Astrocyte (in vitro differentiated cells and primary cell): ENCODE measurements around the gene TMPRSS6. TPM values are rescaled to one million over a fixed set of nuclear protein-coding genes. Genes with fewer than 3 reads are reported as not detected.

ENCODE experiments used
- DNase-seq: peaks from one replicate; pipeline ENCODE4 v3.0.0-alpha.2; 2010; ENCODE audit warnings: low read depth
- FAIRE-seq: peaks from 2 replicates; lab custom pipeline; 2011; peaks lifted over from hg19 to GRCh38; lab: Jason Lieb, UNC
- H2AFZ ChIP-seq: 2 replicates; pipeline ENCODE4 v1.6.0; 2012; ENCODE audit warnings: low read depth, low read length, inconsistent platforms
- H3K27ac ChIP-seq: 2 replicates; pipeline ENCODE4 v1.5.1; 2011; ENCODE audit warnings: low read depth, low read length, inconsistent platforms
- H3K27me3 ChIP-seq: 2 replicates; pipeline ENCODE4 v1.6.0; 2011; ENCODE audit warnings: low read length, inconsistent platforms; ENCODE audit not compliant: insufficient read depth
- H3K36me3 ChIP-seq: 2 replicates; pipeline ENCODE4 v1.5.1; 2011; ENCODE audit warnings: low read length, inconsistent platforms; ENCODE audit not compliant: insufficient read depth
- H3K4me1 ChIP-seq: 2 replicates; pipeline ENCODE4 v1.5.1; 2011; ENCODE audit warnings: low read length, inconsistent platforms; ENCODE audit not compliant: insufficient read depth
- H3K4me2 ChIP-seq: 2 replicates; pipeline ENCODE4 v1.6.0; 2012; ENCODE audit warnings: low read length, inconsistent platforms
- H3K4me3 ChIP-seq: 2 replicates; pipeline ENCODE4 v1.5.1; 2011; ENCODE audit warnings: low read depth, mild to moderate bottlenecking, low read length, inconsistent platforms; ENCODE audit not compliant: insufficient read depth
- H3K79me2 ChIP-seq: 2 replicates; pipeline ENCODE4 v1.6.0; 2012; ENCODE audit warnings: mild to moderate bottlenecking, low read length, inconsistent platforms; ENCODE audit not compliant: insufficient read depth
- H3K9ac ChIP-seq: 2 replicates; pipeline ENCODE4 v1.6.0; 2012; ENCODE audit warnings: mild to moderate bottlenecking, low read length, inconsistent platforms
- H3K9me3 ChIP-seq: 2 replicates; pipeline ENCODE4 v1.5.1; 2012; ENCODE audit warnings: low read depth, mild to moderate bottlenecking, low read length, inconsistent platforms; ENCODE audit not compliant: insufficient read depth
- H4K20me1 ChIP-seq: 2 replicates; pipeline ENCODE4 v1.6.0; 2012; ENCODE audit warnings: low read length, inconsistent platforms; ENCODE audit not compliant: insufficient read depth
- H3K27ac Mint-ChIP-seq: one replicate; pipeline ENCODE4 v1.8.0; 2021; ENCODE audit warnings: mild to moderate bottlenecking, mixed read lengths; ENCODE audit not compliant: unreplicated experiment
- H3K27me3 Mint-ChIP-seq: one replicate; pipeline ENCODE4 v1.8.0; 2021; ENCODE audit warnings: low read depth, mixed read lengths; ENCODE audit not compliant: unreplicated experiment
- H3K36me3 Mint-ChIP-seq: one replicate; pipeline ENCODE4 v1.8.0; 2021; ENCODE audit warnings: low read depth, mixed read lengths; ENCODE audit not compliant: unreplicated experiment
- H3K4me1 Mint-ChIP-seq: one replicate; pipeline ENCODE4 v1.8.0; 2021; ENCODE audit warnings: low read depth, mixed read lengths; ENCODE audit not compliant: unreplicated experiment
- H3K4me3 Mint-ChIP-seq: one replicate; pipeline ENCODE4 v1.8.0; 2021; ENCODE audit warnings: mild to moderate bottlenecking, moderate library complexity, mixed read lengths; ENCODE audit not compliant: unreplicated experiment
- H3K9me3 Mint-ChIP-seq: one replicate; pipeline ENCODE4 v1.8.0; 2021; ENCODE audit warnings: mild to moderate bottlenecking, mixed read lengths; ENCODE audit not compliant: unreplicated experiment
- EZH2 ChIP-seq: IDR thresholded peaks from 2 replicates; pipeline ENCODE4 v1.6.1; 2012; ENCODE audit warnings: mild to moderate bottlenecking, low read length, inconsistent platforms; ENCODE audit not compliant: insufficient read depth
- total RNA-seq: library from RNA; stranded (reverse); gene quantifications from 2 replicates; pipeline ENCODE4 v1.2.1, GENCODE V29; 2021
- TF ChIP-seq, protein P1 (sequence below): IDR thresholded peaks from 2 replicates; pipeline ENCODE4 v1.5.1; 2011; ENCODE audit warnings: low read depth, mild to moderate bottlenecking, inconsistent platforms, low read length, moderate library complexity; ENCODE audit not compliant: insufficient read depth

The TMPRSS6 gene
- total RNA-seq, 1 donor from 2014 or later = not detected

DNA sequence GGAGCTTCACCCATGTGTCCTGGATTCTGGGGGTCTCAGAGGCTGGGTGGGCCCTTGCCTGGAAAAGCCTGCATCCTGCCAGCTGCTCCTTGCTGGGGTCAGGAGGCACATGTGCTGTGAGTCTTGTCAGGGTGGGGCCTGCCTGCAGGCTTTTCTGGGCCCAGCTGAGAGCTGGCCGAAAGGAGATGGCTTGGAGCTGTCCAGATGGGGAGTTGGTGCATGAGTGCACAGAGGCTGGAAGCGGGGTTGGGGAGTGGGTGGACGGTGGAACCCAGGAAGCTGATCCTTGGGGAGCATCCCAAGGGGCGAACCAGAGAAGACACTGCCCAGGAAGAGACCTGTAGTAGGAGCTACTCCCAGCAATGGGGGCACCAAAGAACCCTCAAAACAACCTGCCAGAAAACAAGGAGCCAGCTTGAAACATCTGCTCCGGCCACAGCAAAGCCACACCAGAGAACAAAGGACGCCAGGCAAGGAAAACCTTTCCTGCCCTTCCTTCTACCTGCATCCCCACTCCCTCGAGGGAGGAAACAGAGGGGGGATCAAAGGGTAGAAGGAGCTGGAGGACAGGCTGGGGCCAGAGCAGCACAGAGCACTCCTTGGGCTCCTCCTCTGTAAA is 66.2 kb downstream of the TMPRSS6 start:
- Histone ChIP-seq H3K4me1 (no peaks in the 10 kb centered on the region), H2AFZ (no peak overlapping the region), H3K4me3 (no peak overlapping the region), H3K4me2 (no peak overlapping the region), H3K36me3 (no peaks in the 10 kb centered on the region), H3K27me3 (no peaks in the 10 kb centered on the region), H4K20me1 (no peaks in the 10 kb centered on the region), H3K9me3 (no peaks in the 10 kb centered on the region), H3K9ac (no peak overlapping the region), H3K79me2 (no peaks in the 10 kb centered on the region), H3K27ac (no peak overlapping the region)
- Mint-ChIP-seq H3K4me3 (no peak overlapping the region), H3K4me1 (peaks cover 4% of the 10 kb centered on the region), H3K36me3 (no peaks in the 10 kb centered on the region), H3K9me3 (no peaks in the 10 kb centered on the region), H3K27ac (no peak overlapping the region), H3K27me3 (peaks cover 5% of the 10 kb centered on the region)
- FAIRE-seq = no peak
- TF ChIP-seq, protein P1, sequence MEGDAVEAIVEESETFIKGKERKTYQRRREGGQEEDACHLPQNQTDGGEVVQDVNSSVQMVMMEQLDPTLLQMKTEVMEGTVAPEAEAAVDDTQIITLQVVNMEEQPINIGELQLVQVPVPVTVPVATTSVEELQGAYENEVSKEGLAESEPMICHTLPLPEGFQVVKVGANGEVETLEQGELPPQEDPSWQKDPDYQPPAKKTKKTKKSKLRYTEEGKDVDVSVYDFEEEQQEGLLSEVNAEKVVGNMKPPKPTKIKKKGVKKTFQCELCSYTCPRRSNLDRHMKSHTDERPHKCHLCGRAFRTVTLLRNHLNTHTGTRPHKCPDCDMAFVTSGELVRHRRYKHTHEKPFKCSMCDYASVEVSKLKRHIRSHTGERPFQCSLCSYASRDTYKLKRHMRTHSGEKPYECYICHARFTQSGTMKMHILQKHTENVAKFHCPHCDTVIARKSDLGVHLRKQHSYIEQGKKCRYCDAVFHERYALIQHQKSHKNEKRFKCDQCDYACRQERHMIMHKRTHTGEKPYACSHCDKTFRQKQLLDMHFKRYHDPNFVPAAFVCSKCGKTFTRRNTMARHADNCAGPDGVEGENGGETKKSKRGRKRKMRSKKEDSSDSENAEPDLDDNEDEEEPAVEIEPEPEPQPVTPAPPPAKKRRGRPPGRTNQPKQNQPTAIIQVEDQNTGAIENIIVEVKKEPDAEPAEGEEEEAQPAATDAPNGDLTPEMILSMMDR = no peak
- TF ChIP-seq EZH2 = no peak
- no peak for DNase-seq

DNA sequence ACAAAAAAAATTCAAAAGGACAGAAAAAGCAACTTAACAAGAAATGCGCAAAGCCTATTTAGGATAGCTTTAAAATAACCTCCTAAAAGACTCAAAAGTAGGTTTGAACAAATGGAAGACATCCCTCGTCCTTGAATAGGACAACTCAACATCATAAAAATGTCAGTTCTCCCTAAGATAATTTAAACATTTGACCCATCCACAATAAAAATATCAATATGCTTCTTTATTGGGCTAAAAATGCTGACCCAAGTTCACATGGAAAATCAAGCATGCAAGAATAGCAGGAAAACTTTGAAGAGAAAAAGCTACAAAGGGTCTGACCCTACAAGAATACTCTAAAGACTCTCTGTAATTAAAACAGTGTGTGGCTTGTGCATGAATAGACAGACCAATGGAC is 70.0 kb downstream of the TMPRSS6 start:
- Histone ChIP-seq H3K27me3 (peaks cover 2% of the 10 kb centered on the region), H3K79me2 (no peaks in the 10 kb centered on the region), H2AFZ (no peak overlapping the region), H3K4me1 (no peaks in the 10 kb centered on the region), H4K20me1 (no peaks in the 10 kb centered on the region), H3K9ac (no peak overlapping the region), H3K4me3 (no peak overlapping the region), H3K9me3 (no peaks in the 10 kb centered on the region), H3K4me2 (no peak overlapping the region), H3K27ac (no peak overlapping the region), H3K36me3 (no peaks in the 10 kb centered on the region)
- DNase-seq = no peak
- TF ChIP-seq, protein P1 = no peak
- no peak for TF ChIP-seq EZH2
- H3K36me3 Mint-ChIP-seq = no peaks in the 10 kb centered on the region
- H3K27ac Mint-ChIP-seq = no peak overlapping the region
- H3K4me3 Mint-ChIP-seq = no peak overlapping the region
- no peak for FAIRE-seq
- peaks cover 11% of the 10 kb centered on the region for H3K27me3 Mint-ChIP-seq
- H3K9me3 Mint-ChIP-seq = no peaks in the 10 kb centered on the region
- peaks cover 4% of the 10 kb centered on the region for H3K4me1 Mint-ChIP-seq

DNA sequence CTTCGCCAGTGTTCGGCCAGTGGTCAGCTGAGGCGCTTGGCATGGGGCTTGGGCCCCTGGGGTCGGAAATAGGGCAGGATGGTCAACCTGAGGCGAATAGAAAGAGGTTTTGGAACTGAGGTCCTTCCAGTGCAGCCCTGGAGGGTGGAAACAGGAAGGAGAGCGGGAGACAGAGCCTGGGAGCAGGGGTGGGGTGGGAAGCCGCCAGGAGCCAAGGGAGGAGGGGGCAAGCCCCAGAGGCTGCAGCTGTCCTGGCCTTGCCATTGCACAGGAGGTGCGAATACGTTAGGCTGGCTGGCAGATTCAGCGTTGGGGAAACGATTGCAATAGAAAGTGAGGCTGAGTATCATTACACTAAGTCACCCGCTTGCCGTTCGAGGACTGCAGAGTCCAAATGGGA is 71.8 kb downstream of the TMPRSS6 start:
- H3K4me1 ChIP-seq = no peaks in the 10 kb centered on the region
- no peak overlapping the region for H3K9ac ChIP-seq
- H3K79me2 ChIP-seq = no peaks in the 10 kb centered on the region
- peaks cover 6% of the 10 kb centered on the region for H3K27me3 Mint-ChIP-seq
- H3K4me2 ChIP-seq = no peak overlapping the region
- H3K9me3 ChIP-seq = no peaks in the 10 kb centered on the region
- H3K36me3 Mint-ChIP-seq = peaks cover 2% of the 10 kb centered on the region
- H4K20me1 ChIP-seq = no peaks in the 10 kb centered on the region
- no peak overlapping the region for H3K4me3 ChIP-seq
- H3K4me3 Mint-ChIP-seq = no peak overlapping the region
- no peaks in the 10 kb centered on the region for H3K36me3 ChIP-seq
- no peak for TF ChIP-seq EZH2
- TF ChIP-seq, protein P1 = no peak
- H3K27ac ChIP-seq = no peak overlapping the region
- DNase-seq = no peak
- H3K27me3 ChIP-seq = peaks cover 2% of the 10 kb centered on the region
- H3K27ac Mint-ChIP-seq = no peak overlapping the region
- H3K9me3 Mint-ChIP-seq = no peaks in the 10 kb centered on the region
- no peak overlapping the region for H2AFZ ChIP-seq
- FAIRE-seq = no peak
- peaks cover 10% of the 10 kb centered on the region for H3K4me1 Mint-ChIP-seq
